ENCODE data around the gene NLN. TPM values are rescaled to one million over a fixed set of nuclear protein-coding genes. Genes with fewer than 3 reads are reported as not detected.
"Not testable (repeated sequence)": the region's sequence is repeated elsewhere in the genome, so short reads cannot be mapped to it uniquely, and the experiment has no call there.

Gene NLN
- total and polyA plus RNA-seq, 9 of the 15 experiments (the other 6 are each of a cell fraction or from before 2014, with no cell fraction given) = 6.9 to 45.2 (median 28.8) TPM

DNA sequence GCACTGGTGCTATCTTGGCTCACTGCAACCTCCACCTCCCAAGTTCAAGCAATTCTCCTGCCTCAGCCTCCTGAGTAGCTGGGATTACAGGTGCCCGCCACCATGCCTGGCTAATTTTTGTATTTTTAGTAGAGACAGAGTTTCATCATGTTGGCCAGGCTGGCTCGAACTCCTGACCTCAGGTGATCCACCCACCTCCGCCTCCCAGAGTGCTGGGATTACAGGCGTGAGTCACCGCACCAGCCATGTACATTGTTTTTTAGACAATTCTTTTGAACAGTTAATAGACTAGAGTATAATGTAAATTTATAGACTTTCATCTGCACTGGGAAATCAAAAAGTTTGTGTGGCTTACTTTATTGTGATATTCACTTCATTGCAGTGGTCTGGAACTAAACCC is 85.5 kb downstream of the NLN start:
- FAIRE-seq; CTCF ChIA-PET (ENCODE audit: low intra/inter-chr PET ratio); POLR2A ChIA-PET; BruUV-seq (replicated peaks); H3K27me3 ChIP-seq (ENCODE audit: control insufficient read depth in 2 of 2, insufficient read depth in 2 of 2, low read length in 2 of 2); H3K9me3 ChIP-seq (replicated peaks; ENCODE audit: control insufficient read depth, insufficient read depth, low read depth, low read length); DNase-seq (ENCODE audit: extremely low read depth in 1 of 4, low spot score in 3 of 4); ATAC-seq; in situ Hi-C loops (cut with MboI); H3K79me2 ChIP-seq (ENCODE audit: control insufficient read depth, insufficient read depth, low read length); H3K9ac ChIP-seq (ENCODE audit: insufficient read depth in 1 of 2, low read depth in 2 of 2, low read length in 2 of 2); H4K20me1 ChIP-seq (replicated peaks; ENCODE audit: control insufficient read depth, insufficient read depth, low read length); H3K4me3 ChIP-seq; H3K27ac ChIP-seq (ENCODE audit: extremely low read depth, low read depth, low read length); intact Hi-C loops (cut with micrococcal nuclease); H2AFZ ChIP-seq (ENCODE audit: low read depth, low read length); H3K9me1 ChIP-seq (ENCODE audit: control insufficient read depth, insufficient read depth, low read length); H3K4me1 ChIP-seq (replicated peaks in 1 of 2; ENCODE audit: control insufficient read depth in 2 of 2, insufficient read depth in 2 of 2, low read length in 2 of 2); H3K4me2 ChIP-seq (ENCODE audit: insufficient read depth, low read length): not testable (repeated sequence)
- TF ChIP-seq EGR1 (conservative IDR thresholded peaks at IDR 0.05) = 0 out of 2 replicates have a peak, but pooled peaks have one; percentile 20
- WGBS (ENCODE audit: insufficient coverage, low coverage, missing lambda C conversion rate) = 94% methylated on average over 4 of the region's 5 CpGs
- peaks cover 36% of the 10 kb centered on the region; the same call in 2 of the 3 replicates for H3K36me3 ChIP-seq (ENCODE audit: control insufficient read depth, insufficient read depth, low read length)

DNA sequence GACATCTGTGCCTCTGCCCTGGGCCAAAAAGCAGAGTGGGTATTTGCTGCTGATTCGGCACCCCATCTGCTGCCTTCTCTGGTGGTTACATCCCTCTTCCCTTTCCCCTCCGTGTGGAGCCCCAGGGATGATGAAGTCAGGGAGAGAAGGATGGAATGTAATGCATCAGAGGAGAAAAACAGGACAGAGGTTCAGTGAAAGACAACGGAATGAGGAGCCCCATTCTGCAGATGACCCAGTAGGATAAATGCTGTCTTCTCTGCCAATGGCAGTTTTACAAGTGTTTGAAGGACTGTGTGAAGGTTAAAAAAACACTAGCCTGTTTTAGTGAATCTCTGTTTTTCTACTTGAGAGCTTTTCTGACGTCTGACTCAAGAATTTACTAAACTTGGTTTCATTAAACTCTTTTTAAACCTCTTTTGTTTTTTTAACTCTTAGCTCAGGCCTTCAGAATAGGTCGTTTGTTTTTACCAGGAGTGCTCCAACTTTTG is 86.3 kb downstream of the NLN start:
- no peak for ATAC-seq
- no TSS peak for BruUV-seq (replicated peaks)
- H3K9me1 ChIP-seq (ENCODE audit: control insufficient read depth, insufficient read depth, low read length) = no peaks in the 10 kb centered on the region
- H3K36me3 ChIP-seq (ENCODE audit: control insufficient read depth, insufficient read depth, low read length) = peaks cover 36% of the 10 kb centered on the region; the same call in 2 of the 3 replicates
- H3K27me3 ChIP-seq (ENCODE audit: control insufficient read depth in 2 of 2, insufficient read depth in 2 of 2, low read length in 2 of 2) = no peaks in the 10 kb centered on the region
- no peak overlapping the region for H3K27ac ChIP-seq (ENCODE audit: extremely low read depth, low read depth, low read length)
- no peak for FAIRE-seq
- POLR2A ChIA-PET = interaction anchor here (0.6 to 1.0 kb wide), 2 partner anchors 10 to 59 kb away, joined by 3 read pairs; no protein-coding TSS in a partner anchor
- TF ChIP-seq, protein P1, sequence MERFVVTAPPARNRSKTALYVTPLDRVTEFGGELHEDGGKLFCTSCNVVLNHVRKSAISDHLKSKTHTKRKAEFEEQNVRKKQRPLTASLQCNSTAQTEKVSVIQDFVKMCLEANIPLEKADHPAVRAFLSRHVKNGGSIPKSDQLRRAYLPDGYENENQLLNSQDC (CRISPR knock-in tag; IDR thresholded peaks at IDR 0.05) = no peak
- TF ChIP-seq ZNF197 (CRISPR knock-in tag; IDR thresholded peaks at IDR 0.05; ENCODE audit: low read depth) (no peak), PHTF2 (CRISPR knock-in tag; IDR thresholded peaks at IDR 0.05) (no peak), FOSL1 (tag; conservative IDR thresholded peaks at IDR 0.05) (no peak), ZNF696 (CRISPR knock-in tag; conservative IDR thresholded peaks at IDR 0.05) (no peak), MTA1 (IDR thresholded peaks at IDR 0.05; ENCODE audit: borderline replicate concordance) (no peak)
- TF ChIP-seq, protein P2, sequence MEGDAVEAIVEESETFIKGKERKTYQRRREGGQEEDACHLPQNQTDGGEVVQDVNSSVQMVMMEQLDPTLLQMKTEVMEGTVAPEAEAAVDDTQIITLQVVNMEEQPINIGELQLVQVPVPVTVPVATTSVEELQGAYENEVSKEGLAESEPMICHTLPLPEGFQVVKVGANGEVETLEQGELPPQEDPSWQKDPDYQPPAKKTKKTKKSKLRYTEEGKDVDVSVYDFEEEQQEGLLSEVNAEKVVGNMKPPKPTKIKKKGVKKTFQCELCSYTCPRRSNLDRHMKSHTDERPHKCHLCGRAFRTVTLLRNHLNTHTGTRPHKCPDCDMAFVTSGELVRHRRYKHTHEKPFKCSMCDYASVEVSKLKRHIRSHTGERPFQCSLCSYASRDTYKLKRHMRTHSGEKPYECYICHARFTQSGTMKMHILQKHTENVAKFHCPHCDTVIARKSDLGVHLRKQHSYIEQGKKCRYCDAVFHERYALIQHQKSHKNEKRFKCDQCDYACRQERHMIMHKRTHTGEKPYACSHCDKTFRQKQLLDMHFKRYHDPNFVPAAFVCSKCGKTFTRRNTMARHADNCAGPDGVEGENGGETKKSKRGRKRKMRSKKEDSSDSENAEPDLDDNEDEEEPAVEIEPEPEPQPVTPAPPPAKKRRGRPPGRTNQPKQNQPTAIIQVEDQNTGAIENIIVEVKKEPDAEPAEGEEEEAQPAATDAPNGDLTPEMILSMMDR (IDR thresholded peaks at IDR 0.05 in 2 of 3, conservative IDR thresholded peaks at IDR 0.05 in 1 of 3; ENCODE audit: insufficient read depth in 2 of 3, low read depth in 1 of 3, low read length in 3 of 3) = no peak
- no peak overlapping the region for H3K4me2 ChIP-seq (ENCODE audit: insufficient read depth, low read length)
- in situ Hi-C loops (cut with MboI) (no loop called here), intact Hi-C loops (cut with micrococcal nuclease) (no loop called here)
- 55% methylated on average over 5 of the region's 5 CpGs for WGBS (ENCODE audit: insufficient coverage, low coverage, missing lambda C conversion rate)
- H3K79me2 ChIP-seq (ENCODE audit: control insufficient read depth, insufficient read depth, low read length) = no peaks in the 10 kb centered on the region
- no peak for DNase-seq (ENCODE audit: extremely low read depth in 1 of 4, low spot score in 3 of 4)
- H2AFZ ChIP-seq (ENCODE audit: low read depth, low read length) = no peak overlapping the region
- 0 out of 2 replicates have a peak, but pooled peaks cover 1% of the 10 kb centered on the region for H3K9me3 ChIP-seq (replicated peaks; ENCODE audit: control insufficient read depth, insufficient read depth, low read depth, low read length)
- no peak overlapping the region for H3K9ac ChIP-seq (ENCODE audit: insufficient read depth in 1 of 2, low read depth in 2 of 2, low read length in 2 of 2)
- CTCF ChIA-PET (ENCODE audit: low intra/inter-chr PET ratio) = no interaction called here
- no peaks in the 10 kb centered on the region for H4K20me1 ChIP-seq (replicated peaks; ENCODE audit: control insufficient read depth, insufficient read depth, low read length)
- no peak overlapping the region for H3K4me3 ChIP-seq
- H3K4me1 ChIP-seq (replicated peaks in 1 of 2; ENCODE audit: control insufficient read depth in 2 of 2, insufficient read depth in 2 of 2, low read length in 2 of 2) = no peaks in the 10 kb centered on the region; a peak in 1 of 5 replicates
